NB4 (cell line): ENCODE measurements around the gene KHDC1.

Experiments
- CTCF ChIP-seq: IDR thresholded peaks from one replicate; pipeline ENCODE4 v1.5.1; 2012; ENCODE audit warnings: low read depth, low read length
- POLR2A ChIP-seq: IDR thresholded peaks from 2 replicates; pipeline ENCODE4 v1.6.1; 2011; ENCODE audit warnings: mild to moderate bottlenecking; ENCODE audit not compliant: insufficient read length; ENCODE audit errors: extremely low read depth

- TF ChIP-seq CTCF, result no peak
- TF ChIP-seq POLR2A, result no peak
Observed at GRCh38 chr6:73248192-73248903, 14.6 kb downstream of the KHDC1 start.
